PC-9 (cell line): ENCODE data around the gene THADA. TPM values are rescaled to one million over a fixed set of nuclear protein-coding genes. Genes with fewer than 3 reads are reported as not detected.

Experiments used
- BruUV-seq: library from RNA; stranded (reverse); fragments of 400-500 nt; replicated peaks from 2 replicates; lab custom pipeline; 2021; lab: Mats Ljungman, UMichigan
- CTCF ChIA-PET: fragments of 300-600 bp; sonication (Branson Sonifier 250); formaldehyde crosslinking; loops from one replicate; lab custom pipeline; 2022; ENCODE audit warnings: antibody characterized with exemption; lab: Charles Lee
- POLR2A ChIA-PET: fragments of 300-600 bp; sonication (Branson Sonifier 250); formaldehyde crosslinking; loops from one replicate; lab custom pipeline; 2022; ENCODE audit warnings: antibody characterized with exemption; ENCODE audit not compliant: unreplicated experiment; lab: Charles Lee
- DNase-seq, 2 experiments: peaks; one replicate each; pipeline versions ENCODE4 v3.0.0 to v3.0.0-alpha.2; 2015 to 2022; ENCODE audit warnings: mixed read lengths in 1 of 2
- H2AFZ ChIP-seq: fragments of 200-600 bp; sonication (generic); 2 replicates; pipeline ENCODE4 v1.8.1; 2017; ENCODE audit warnings: antibody characterized with exemption
- H3F3A ChIP-seq: fragments of 200-600 bp; sonication (generic); 2 replicates; pipeline ENCODE4 v1.8.1; 2017; ENCODE audit warnings: antibody characterized with exemption, mild to moderate bottlenecking, low read depth; ENCODE audit not compliant: insufficient read depth
- H3K27ac ChIP-seq: fragments of 200-600 bp; sonication (generic); 2 replicates; pipeline ENCODE4 v1.6.1; 2016; ENCODE audit warnings: mixed run types
- H3K27me3 ChIP-seq: fragments of 200-600 bp; sonication (generic); 2 replicates; pipeline ENCODE4 v1.6.1; 2016; ENCODE audit warnings: low read depth, mixed run types; ENCODE audit not compliant: insufficient read depth
- H3K36me3 ChIP-seq: fragments of 200-600 bp; sonication (generic); 2 replicates; pipeline ENCODE4 v1.6.1; 2016; ENCODE audit warnings: low read depth, mixed run types
- H3K4me1 ChIP-seq: fragments of 200-600 bp; sonication (generic); replicated peaks from 2 replicates; pipeline ENCODE4 v1.6.1; 2016; ENCODE audit warnings: mixed run types; ENCODE audit not compliant: insufficient read depth
- H3K4me2 ChIP-seq: fragments of 200-600 bp; sonication (generic); 2 replicates; pipeline ENCODE4 v1.6.1; 2017; ENCODE audit warnings: mixed run types
- H3K4me3 ChIP-seq: fragments of 200-600 bp; sonication (generic); 2 replicates; pipeline ENCODE4 v1.6.1; 2016; ENCODE audit warnings: mixed run types
- H3K79me2 ChIP-seq: fragments of 200-600 bp; sonication (generic); 2 replicates; pipeline ENCODE4 v1.6.1; 2017; ENCODE audit warnings: low read depth, mixed run types
- H3K9me2 ChIP-seq: fragments of 200-600 bp; sonication (generic); 2 replicates; pipeline ENCODE4 v1.8.1; 2017; ENCODE audit warnings: mild to moderate bottlenecking; ENCODE audit not compliant: insufficient read depth
- H3K9me3 ChIP-seq: fragments of 200-600 bp; sonication (generic); 2 replicates; pipeline ENCODE4 v1.8.1; 2016; ENCODE audit warnings: low read depth; ENCODE audit not compliant: insufficient read depth
- H4K20me1 ChIP-seq: fragments of 200-600 bp; sonication (generic); 2 replicates; pipeline ENCODE4 v1.8.1; 2017; ENCODE audit not compliant: insufficient read depth
- EZH2 ChIP-seq: fragments of 200-600 bp; sonication (generic); IDR thresholded peaks from 2 replicates; pipeline ENCODE4 v1.8.0; 2017; ENCODE audit warnings: antibody characterized with exemption, low read depth
- intact Hi-C: fragments of 100-400 bp; cut with micrococcal nuclease; formaldehyde crosslinking; loops from one replicate; pipeline ENCODE4 v1.10.0; 2022; ENCODE audit not compliant: unreplicated experiment
- total RNA-seq: library from RNA; stranded (reverse); gene quantifications from 2 replicates; pipeline ENCODE4 v1.2.3, GENCODE V29; 2021
- TF ChIP-seq, protein P1 (sequence below): fragments of 200-600 bp; sonication (generic); conservative IDR thresholded peaks from 2 replicates; pipeline ENCODE4 v1.6.1; 2017; ENCODE audit warnings: mixed run types, antibody characterized with exemption, mild to moderate bottlenecking, moderate library complexity

THADA gene
- total RNA-seq, 1 experiment from 2014 or later = 28.1 TPM

DNA sequence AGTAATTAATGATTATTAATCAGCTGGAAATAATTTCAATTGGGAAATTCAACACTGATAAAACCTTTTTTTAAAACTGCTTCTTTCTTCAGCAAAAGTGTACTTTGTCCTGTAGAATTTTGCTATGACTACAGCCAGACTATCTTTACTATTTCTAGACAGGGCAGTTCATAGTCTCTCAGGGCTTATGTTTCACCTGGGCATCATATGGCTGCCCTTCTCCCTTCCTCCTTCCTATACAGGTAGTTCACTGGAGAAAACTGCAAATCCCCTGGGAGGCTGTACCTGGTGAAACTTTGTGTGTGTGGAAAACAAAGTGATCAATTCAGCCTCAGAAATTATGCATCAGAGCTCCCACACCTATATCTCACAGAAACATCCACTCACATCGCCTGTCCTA lies 38.6 kb downstream of the THADA start:
- no peaks in the 10 kb centered on the region for H3K79me2 ChIP-seq
- H3F3A ChIP-seq = no peaks in the 10 kb centered on the region
- no peaks in the 10 kb centered on the region for H3K9me3 ChIP-seq
- intact Hi-C loops = no loop called here
- H2AFZ ChIP-seq = no peak overlapping the region
- no peak for TF ChIP-seq EZH2
- TF ChIP-seq, protein P1, sequence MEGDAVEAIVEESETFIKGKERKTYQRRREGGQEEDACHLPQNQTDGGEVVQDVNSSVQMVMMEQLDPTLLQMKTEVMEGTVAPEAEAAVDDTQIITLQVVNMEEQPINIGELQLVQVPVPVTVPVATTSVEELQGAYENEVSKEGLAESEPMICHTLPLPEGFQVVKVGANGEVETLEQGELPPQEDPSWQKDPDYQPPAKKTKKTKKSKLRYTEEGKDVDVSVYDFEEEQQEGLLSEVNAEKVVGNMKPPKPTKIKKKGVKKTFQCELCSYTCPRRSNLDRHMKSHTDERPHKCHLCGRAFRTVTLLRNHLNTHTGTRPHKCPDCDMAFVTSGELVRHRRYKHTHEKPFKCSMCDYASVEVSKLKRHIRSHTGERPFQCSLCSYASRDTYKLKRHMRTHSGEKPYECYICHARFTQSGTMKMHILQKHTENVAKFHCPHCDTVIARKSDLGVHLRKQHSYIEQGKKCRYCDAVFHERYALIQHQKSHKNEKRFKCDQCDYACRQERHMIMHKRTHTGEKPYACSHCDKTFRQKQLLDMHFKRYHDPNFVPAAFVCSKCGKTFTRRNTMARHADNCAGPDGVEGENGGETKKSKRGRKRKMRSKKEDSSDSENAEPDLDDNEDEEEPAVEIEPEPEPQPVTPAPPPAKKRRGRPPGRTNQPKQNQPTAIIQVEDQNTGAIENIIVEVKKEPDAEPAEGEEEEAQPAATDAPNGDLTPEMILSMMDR = no peak
- no peak overlapping the region for H3K4me2 ChIP-seq
- no peak overlapping the region for H3K27ac ChIP-seq
- H4K20me1 ChIP-seq = no peaks in the 10 kb centered on the region; the same call in 1 of the 2 replicates
- H3K36me3 ChIP-seq = peaks cover 53% of the 10 kb centered on the region
- BruUV-seq = no TSS peak
- H3K27me3 ChIP-seq = no peaks in the 10 kb centered on the region
- ChIA-PET POLR2A (no interaction called here), CTCF (no interaction called here)
- H3K4me1 ChIP-seq = no peaks in the 10 kb centered on the region
- H3K4me3 ChIP-seq = no peak overlapping the region
- no peak for DNase-seq
- H3K9me2 ChIP-seq = no peaks in the 10 kb centered on the region; the same call in 1 of the 2 replicates

DNA sequence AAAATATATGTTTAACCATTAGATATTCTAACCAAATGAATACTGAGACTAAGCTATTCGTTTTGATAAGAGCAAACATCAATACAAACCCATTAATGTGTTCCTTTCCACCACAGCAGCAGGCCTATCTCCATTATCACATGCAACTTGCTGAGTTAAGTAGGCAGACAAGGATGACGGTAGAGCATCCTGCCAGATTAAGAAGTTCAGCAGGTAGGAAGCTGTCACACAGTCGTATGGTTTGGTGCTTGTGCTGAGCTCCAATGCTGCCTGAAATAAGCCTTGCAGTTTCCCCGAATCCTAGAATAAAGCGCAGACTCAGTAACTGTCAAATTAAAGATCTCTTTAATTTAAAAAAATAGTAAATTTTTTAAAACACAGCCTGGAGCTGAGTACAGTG lies 39.6 kb downstream of the THADA start:
- ChIA-PET CTCF (interaction anchor here (0.6 kb wide), 1 partner anchor 344 kb away, joined by 4 read pairs; no protein-coding TSS in a partner anchor), POLR2A (interaction anchor here (0.6 kb wide), 1 partner anchor 756 kb away, joined by 3 read pairs; no protein-coding TSS in a partner anchor)
- Histone ChIP-seq H3K79me2 (no peaks in the 10 kb centered on the region), H3K4me1 (no peaks in the 10 kb centered on the region), H3K9me2 (no peaks in the 10 kb centered on the region; the same call in 1 of the 2 replicates), H3K27me3 (no peaks in the 10 kb centered on the region), H3K36me3 (peaks cover 54% of the 10 kb centered on the region), H3K9me3 (no peaks in the 10 kb centered on the region), H4K20me1 (no peaks in the 10 kb centered on the region; the same call in 1 of the 2 replicates), H2AFZ (no peak overlapping the region), H3F3A (no peaks in the 10 kb centered on the region), H3K27ac (no peak overlapping the region), H3K4me3 (no peak overlapping the region), H3K4me2 (no peak overlapping the region)
- no TSS peak for BruUV-seq
- intact Hi-C loops = no loop called here
- DNase-seq = no peak
- no peak for TF ChIP-seq EZH2
- TF ChIP-seq, protein P1 = no peak

DNA sequence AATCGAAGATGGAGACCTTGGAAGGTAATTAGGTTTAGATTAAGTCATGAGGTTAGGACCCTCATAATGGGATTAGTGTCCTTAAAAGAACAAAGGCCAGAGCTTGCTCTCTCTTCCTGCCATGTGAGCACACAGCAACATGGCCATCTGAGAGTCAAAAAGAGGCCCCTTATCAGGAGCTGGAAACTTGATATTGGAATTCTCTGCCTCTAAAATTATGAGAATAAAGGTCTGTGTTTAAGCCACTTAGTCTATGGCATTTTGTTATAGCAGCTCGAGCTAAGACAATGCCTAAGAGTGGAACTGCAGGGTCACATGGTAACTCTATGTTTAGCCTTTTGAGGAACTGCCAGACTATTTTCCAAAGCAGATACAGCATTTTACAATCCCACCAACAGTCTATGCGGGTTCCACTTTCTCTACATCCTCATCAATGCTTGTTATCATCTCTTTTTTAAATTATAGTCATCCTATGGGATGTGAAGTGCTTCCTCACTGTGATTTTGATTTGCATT lies 42.4 kb downstream of the THADA start:
- H3K79me2 ChIP-seq = no peaks in the 10 kb centered on the region
- H3K4me1 ChIP-seq = no peaks in the 10 kb centered on the region
- TF ChIP-seq, protein P1 = no peak
- TF ChIP-seq EZH2 = no peak
- intact Hi-C loops = no loop called here
- no peak overlapping the region for H3K4me3 ChIP-seq
- DNase-seq = no peak
- no peaks in the 10 kb centered on the region for H3F3A ChIP-seq
- ChIA-PET POLR2A (no interaction called here), CTCF (no interaction called here)
- no peak overlapping the region for H2AFZ ChIP-seq
- peaks cover 61% of the 10 kb centered on the region for H3K36me3 ChIP-seq
- H4K20me1 ChIP-seq = no peaks in the 10 kb centered on the region
- H3K4me2 ChIP-seq = no peak overlapping the region
- no peaks in the 10 kb centered on the region for H3K27me3 ChIP-seq
- H3K27ac ChIP-seq = no peak overlapping the region
- no peaks in the 10 kb centered on the region; the same call in 1 of the 2 replicates for H3K9me2 ChIP-seq
- H3K9me3 ChIP-seq = peaks cover 8% of the 10 kb centered on the region
- BruUV-seq = no TSS peak
